Kidney (tissue), 14 donors: ENCODE measurements around the gene RAP1GAP2. TPM values are rescaled to one million over a fixed set of nuclear protein-coding genes. Genes with fewer than 3 reads are reported as not detected.

Experiments
- DNase-seq, 5 donors: peaks; one replicate each; pipeline ENCODE4 v3.0.0-alpha.2; 2013 to 2020
- FAIRE-seq: peaks from 2 replicates; lab custom pipeline; 2012; peaks lifted over from hg19 to GRCh38; lab: Jason Lieb, UNC
- H3K27ac ChIP-seq, 2 donors: one replicate each; pipeline ENCODE4 v1.7.0; 2013; ENCODE audit warnings: low read depth in 2 of 2, low read length in 2 of 2, inconsistent platforms in 1 of 2
- H3K27me3 ChIP-seq: one replicate; pipeline ENCODE4 v1.7.1; 2013; ENCODE audit warnings: low read length, inconsistent platforms; ENCODE audit not compliant: control insufficient read depth, insufficient read depth
- H3K36me3 ChIP-seq, 3 donors: one replicate each; pipeline versions ENCODE4 v1.7.0 to v1.7.1; 2013; ENCODE audit warnings: low read length in 3 of 3, control low read depth in 1 of 3, inconsistent platforms in 1 of 3; ENCODE audit not compliant: insufficient read depth in 3 of 3, control insufficient read depth in 2 of 3
- H3K4me1 ChIP-seq, 3 donors: one replicate each; pipeline versions ENCODE4 v1.7.0 to v1.7.1; 2013; ENCODE audit warnings: low read length in 3 of 3, inconsistent platforms in 1 of 3, low read depth in 1 of 3; ENCODE audit not compliant: control insufficient read depth in 2 of 3, insufficient read depth in 2 of 3
- H3K4me3 ChIP-seq, 3 donors: one replicate each; pipeline versions ENCODE4 v1.7.0 to v1.8.1; 2013; ENCODE audit warnings: low read length in 3 of 3, control low read depth in 1 of 3, inconsistent platforms in 1 of 3
- H3K9ac ChIP-seq, 3 donors: one replicate each; pipeline versions ENCODE4 v1.7.0 to v1.7.1; 2013; ENCODE audit warnings: low read length in 3 of 3, control low read depth in 1 of 3, inconsistent platforms in 1 of 3
- H3K9me3 ChIP-seq, 3 donors: one replicate each; pipeline versions ENCODE4 v1.7.0 to v1.7.1; 2013; ENCODE audit warnings: low read length in 3 of 3, control low read depth in 1 of 3, inconsistent platforms in 1 of 3; ENCODE audit not compliant: control insufficient read depth in 2 of 3, insufficient read depth in 1 of 3
- CTCF ChIP-seq: IDR thresholded peaks from 3 replicates; pipeline ENCODE4 v1.5.1; 2012; ENCODE audit warnings: mild to moderate bottlenecking, moderate library complexity, borderline replicate concordance; ENCODE audit not compliant: insufficient read depth; ENCODE audit errors: extremely low read depth
- intact Hi-C: fragments of 100-400 bp; cut with DNase I; formaldehyde crosslinking; loops from one replicate; pipeline ENCODE4 v1.11.1; 2022
- polyA plus RNA-seq: library from polyadenylated mRNA; stranded (reverse); fragments of 350-450 nt; fragmentation: Illumina TruSeq; extraction: RNeasy Lipid Tissue Mini Kit (QIAGEN cat#74804); gene quantifications from one replicate; pipeline ENCODE4 v1.2.3, GENCODE V29; 2014; ENCODE audit warnings: low read depth, low replicate concordance; ENCODE audit not compliant: insufficient read depth
- total RNA-seq: library from RNA; stranded (reverse); fragmentation: NEBNext Ultra II Directional; extraction: Animal tissue kit (Norgen Biotek cat#: 25700); gene quantifications from one replicate; pipeline ENCODE4 v1.2.1, GENCODE V29; 2021
- donor health status: control.
- donor health status: control.
- donor health status: control.
- donor health status: control.
- donor health status: control.
- donor health status: DM: yes; HTN: yes; CAD: no.
- donor health status: Normal renal cell carcinoma (clear cell type).

Gene RAP1GAP2
- total and polyA plus RNA-seq, 2 donors from 2014 or later: 6.8 to 46.2 TPM

GRCh38 chr17:3005696-3006095 lies 209.5 kb downstream of the RAP1GAP2 start:
- no peak overlapping the region for H3K4me3 ChIP-seq
- no peaks in the 10 kb centered on the region for H3K9me3 ChIP-seq
- H3K4me1 ChIP-seq: peaks cover 0 to 22% (median 8%) of the 10 kb centered on the region in 3 donors
- intact Hi-C loops: no loop called here
- no peaks in the 10 kb centered on the region for H3K36me3 ChIP-seq
- TF ChIP-seq CTCF: no peak
- no peak overlapping the region for H3K9ac ChIP-seq
- DNase-seq: peak in 1 of 5 donors; percentile 54
- no peaks in the 10 kb centered on the region for H3K27me3 ChIP-seq
- H3K27ac ChIP-seq: no peak overlapping the region
- no peak for FAIRE-seq

- no peak for TF ChIP-seq CTCF
- Histone ChIP-seq H3K27ac (no peak overlapping the region), H3K9ac (no peak overlapping the region), H3K36me3 (no peaks in the 10 kb centered on the region), H3K9me3 (no peaks in the 10 kb centered on the region), H3K27me3 (no peaks in the 10 kb centered on the region), H3K4me3 (no peak overlapping the region), H3K4me1 (peaks cover 0 to 22% (median 8%) of the 10 kb centered on the region in 3 donors)
- FAIRE-seq: no peak
- DNase-seq: no peak
- intact Hi-C loops: no loop called here
These were observed 210.6 kb downstream of the RAP1GAP2 start for GRCh38 chr17:3006801-3007200.

GRCh38 chr17:3007651-3008121 lies 211.4 kb downstream of the RAP1GAP2 start:
- Histone ChIP-seq H3K4me3 (no peak overlapping the region), H3K36me3 (no peaks in the 10 kb centered on the region), H3K27me3 (no peaks in the 10 kb centered on the region), H3K9me3 (no peaks in the 10 kb centered on the region), H3K27ac (no peak overlapping the region), H3K9ac (no peak overlapping the region), H3K4me1 (peaks cover 0 to 20% (median 8%) of the 10 kb centered on the region in 3 donors)
- no peak for FAIRE-seq
- TF ChIP-seq CTCF: no peak
- peak in 1 of 5 donors; percentile 55 for DNase-seq
- intact Hi-C loops: no loop called here
